Pancreas (tissue), 10 donors: ENCODE measurements around the gene TMEM217. TPM values are rescaled to one million over a fixed set of nuclear protein-coding genes. Genes with fewer than 3 reads are reported as not detected.

Experiments
- ATAC-seq, 4 donors: fragments of 200-7000 bp; cut with Tn5 transposase; one replicate each; pipeline versions ENCODE4 v1.8.0 to v1.9.1; 2020; ENCODE audit warnings: mild to moderate bottlenecking in 4 of 4, moderate library complexity in 4 of 4
- DNase-seq, 6 donors: peaks; one replicate each; pipeline ENCODE4 v3.0.0-alpha.2; 2020
- FAIRE-seq: peaks from 2 replicates; lab custom pipeline; 2012; peaks lifted over from hg19 to GRCh38; lab: Jason Lieb, UNC
- H3K27ac ChIP-seq, 4 donors: fragments of 200-600 bp; sonication (generic); 1 replicate in 3 of 4; 2 replicates in 1 of 4; pipeline versions ENCODE4 v1.5.0 to v1.8.0; 2020
- H3K27me3 ChIP-seq, 4 donors: fragments of 200-600 bp; one replicate each; pipeline ENCODE4 v1.8.0; 2021
- H3K36me3 ChIP-seq, 3 donors: fragments of 200-600 bp; sonication (generic) in 1 of 3; one replicate each; pipeline versions ENCODE4 v1.5.0 to v1.8.0; 2020 to 2021
- H3K4me1 ChIP-seq, 3 donors: fragments of 200-600 bp; one replicate each; pipeline ENCODE4 v1.8.0; 2021
- H3K4me3 ChIP-seq, 4 donors: fragments of 200-600 bp; sonication (generic) in 2 of 4; one replicate each; pipeline versions ENCODE4 v1.5.0 to v1.8.0; 2020 to 2021
- H3K9me3 ChIP-seq, 4 donors: fragments of 200-600 bp; one replicate each; pipeline ENCODE4 v1.8.0; 2021
- CTCF ChIP-seq, 4 donors: fragments of 200-600 bp; sonication (generic) in 3 of 4; IDR thresholded peaks; one replicate each; pipeline versions ENCODE4 v1.5.0 to v1.8.0; 2021; ENCODE audit warnings: antibody characterized with exemption in 4 of 4
- WGBS, 2 donors: extraction: QIAGEN DNeasy Blood & Tissue Kit; methylation state at CpG; one replicate each; pipeline ENCODE4 v1.1.7; 2013; 5-methylcytosine and 5-hydroxymethylcytosine counted together
- intact Hi-C, 3 donors: fragments of 100-400 bp; cut with DNase I; formaldehyde crosslinking; loops; one replicate each; pipeline versions ENCODE4 v1.11.1 to v1.14.2; 2022
- polyA plus RNA-seq, 2 donors: library from polyadenylated mRNA; stranded (reverse); fragments of 200-250 nt; gene quantifications; one replicate each; pipeline ENCODE4 v1.2.3, GENCODE V29; 2013
- total RNA-seq, 6 donors: library from RNA; stranded (reverse); fragmentation: NEBNext Ultra II Directional in 4 of 6; extraction: Animal tissue kit (Norgen Biotek cat#: 25700) in 4 of 6; gene quantifications; one replicate each; pipeline versions ENCODE4 v1.2.1 to v1.2.4, GENCODE V29; 2021 to 2023
- donor health status: healthy with polysubstance abuse.
- donor health status: DM: no; HTN: no; CAD: no; lungs with moderate emphysema.
- donor health status: DM: no; HTN: no; CAD: no.
- donor health status: control.
- donor health status: control.
- donor health status: Bipolar disorder and iron deficiency.
- donor health status: DM: yes; HTN: yes; CAD: no.
- donor health status: DM: no; HTN: no; CAD: no.
- donor health status: DM: no; HTN: no; CAD: no.
- donor health status: DM: yes; HTN: yes; CAD: no.

TMEM217 gene
- total and polyA plus RNA-seq, 8 donors, result 0.19 to 2.1 (median 1.3) TPM

GRCh38 chr6:37239526-37239925 lies 18.4 kb downstream of the TMEM217 start:
- ATAC-seq (no peak), FAIRE-seq (no peak), DNase-seq (no peak)
- peaks cover 11 to 40% (median 13%) of the 10 kb centered on the region in 3 donors for H3K4me1 ChIP-seq
- no peaks in the 10 kb centered on the region for H3K9me3 ChIP-seq
- intact Hi-C loops, result no loop called here
- H3K27ac ChIP-seq, result peak overlapping the region in 3 of 4 donors; percentile 53 to 80 (median 71)
- 95 to 97% methylated on average over 3 of the region's 3 CpGs for WGBS, 2 donors
- no peak overlapping the region for H3K4me3 ChIP-seq
- H3K27me3 ChIP-seq, result no peaks in the 10 kb centered on the region
- no peaks in the 10 kb centered on the region for H3K36me3 ChIP-seq
- no peak for TF ChIP-seq CTCF (IDR thresholded peaks at IDR 0.05)

GRCh38 chr6:37238381-37238780 lies 19.6 kb downstream of the TMEM217 start:
- intact Hi-C loops, result no loop called here
- H3K27ac ChIP-seq, result no peak overlapping the region

GRCh38 chr6:37237789-37238188 lies 20.2 kb downstream of the TMEM217 start:
- FAIRE-seq, result no peak
- no peaks in the 10 kb centered on the region for H3K27me3 ChIP-seq
- no peak for ATAC-seq
- no peak for DNase-seq
- no peak overlapping the region for H3K27ac ChIP-seq
- TF ChIP-seq CTCF (IDR thresholded peaks at IDR 0.05), result no peak
- H3K4me1 ChIP-seq, result peaks cover 0 to 24% (median 4%) of the 10 kb centered on the region in 3 donors
- no peak overlapping the region for H3K4me3 ChIP-seq
- H3K36me3 ChIP-seq, result no peaks in the 10 kb centered on the region
- intact Hi-C loops, result no loop called here
- H3K9me3 ChIP-seq, result no peaks in the 10 kb centered on the region

More at GRCh38 chr6:37238381-37238780, 19.6 kb downstream of the TMEM217 start:
- 81 to 84% methylated on average over 1 of the region's 1 CpG for WGBS, 2 donors
- peaks cover 0 to 30% (median 4%) of the 10 kb centered on the region in 3 donors for H3K4me1 ChIP-seq
- H3K4me3 ChIP-seq, result no peak overlapping the region
- FAIRE-seq (no peak), DNase-seq (no peak), ATAC-seq (no peak)
- no peaks in the 10 kb centered on the region for H3K27me3 ChIP-seq
- no peaks in the 10 kb centered on the region for H3K36me3 ChIP-seq
- no peaks in the 10 kb centered on the region for H3K9me3 ChIP-seq
- no peak for TF ChIP-seq CTCF (IDR thresholded peaks at IDR 0.05)

GRCh38 chr6:37236921-37237320 lies 21.0 kb downstream of the TMEM217 start:
- H3K27me3 ChIP-seq, result no peaks in the 10 kb centered on the region
- ATAC-seq, result no peak

More at GRCh38 chr6:37236921-37237320, 21.0 kb downstream of the TMEM217 start:
- H3K36me3 ChIP-seq, result no peaks in the 10 kb centered on the region
- intact Hi-C loops, result no loop called here
- DNase-seq (no peak), FAIRE-seq (no peak)
- H3K27ac ChIP-seq, result no peak overlapping the region
- no peak for TF ChIP-seq CTCF (IDR thresholded peaks at IDR 0.05)
- H3K4me1 ChIP-seq, result peaks cover 0 to 17% (median 4%) of the 10 kb centered on the region in 3 donors
- no peaks in the 10 kb centered on the region for H3K9me3 ChIP-seq
- WGBS, 2 donors, result 87 to 89% methylated on average over 2 of the region's 2 CpGs
- no peak overlapping the region for H3K4me3 ChIP-seq
